Mammary epithelial cell (primary cell): ENCODE data around the gene HLA-DQB1.

Source experiments
- CTCF ChIP-seq, 2 donors: IDR thresholded peaks in 1 of 2; conservative IDR thresholded peaks in 1 of 2; 2 replicates each; pipeline ENCODE4 v1.5.1; 2011 to 2012; ENCODE audit warnings: inconsistent platforms in 2 of 2, low read length in 2 of 2, mild to moderate bottlenecking in 2 of 2, control low read depth in 1 of 2, low read depth in 1 of 2; ENCODE audit not compliant: insufficient read depth in 1 of 2; ENCODE audit errors: extremely low read depth in 1 of 2
- EZH2 ChIP-seq: IDR thresholded peaks from 2 replicates; pipeline ENCODE4 v1.6.1; 2012; ENCODE audit warnings: low read length, inconsistent platforms, borderline replicate concordance

GRCh38 chr6:32627249-32627648 is 39.2 kb downstream of the HLA-DQB1 start:
- TF ChIP-seq CTCF (conservative IDR thresholded peaks at IDR 0.05 in 1 of 2, IDR thresholded peaks at IDR 0.05 in 1 of 2; ENCODE audit: extremely low read depth in 1 of 2, insufficient read depth in 1 of 2, low read depth in 1 of 2, low read length in 2 of 2) = no peak
- no peak for TF ChIP-seq EZH2
